ENCODE measurements around the gene CMSS1. TPM values are rescaled to one million over a fixed set of nuclear protein-coding genes. Genes with fewer than 3 reads are reported as not detected.

CMSS1 gene
- total RNA-seq, 1 experiment from 2014 or later = 70.6 TPM

DNA sequence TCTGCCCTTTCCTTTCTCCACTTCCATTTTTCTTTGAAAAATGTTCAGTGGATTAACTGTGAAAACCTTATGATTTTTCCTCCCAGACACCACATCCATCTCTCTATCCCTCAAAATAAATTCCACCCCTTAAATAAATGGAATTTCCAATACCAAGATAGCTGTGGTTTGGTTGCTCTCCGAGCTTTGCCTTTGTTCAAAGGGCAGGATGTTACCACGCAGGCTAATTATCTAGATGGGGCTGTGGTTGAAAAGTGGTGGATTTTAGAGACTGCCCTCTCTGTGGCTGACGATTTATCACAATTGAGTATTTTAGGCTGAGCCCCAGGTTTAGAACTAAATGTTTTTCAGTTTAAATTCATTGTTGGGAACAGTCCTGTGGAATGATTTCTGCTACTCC, 36.9 kb upstream of the CMSS1 start:
- H3K4me3 Mint-ChIP-seq = no peak overlapping the region
- H3K36me3 Mint-ChIP-seq = no peaks in the 10 kb centered on the region
- DNase-seq (ENCODE audit: low spot score) = no peak
- ChIA-PET CTCF (no interaction called here), POLR2A (no interaction called here)
- ATAC-seq = no peak
- no peak overlapping the region for H3K27ac Mint-ChIP-seq
- TF ChIP-seq, protein P1, sequence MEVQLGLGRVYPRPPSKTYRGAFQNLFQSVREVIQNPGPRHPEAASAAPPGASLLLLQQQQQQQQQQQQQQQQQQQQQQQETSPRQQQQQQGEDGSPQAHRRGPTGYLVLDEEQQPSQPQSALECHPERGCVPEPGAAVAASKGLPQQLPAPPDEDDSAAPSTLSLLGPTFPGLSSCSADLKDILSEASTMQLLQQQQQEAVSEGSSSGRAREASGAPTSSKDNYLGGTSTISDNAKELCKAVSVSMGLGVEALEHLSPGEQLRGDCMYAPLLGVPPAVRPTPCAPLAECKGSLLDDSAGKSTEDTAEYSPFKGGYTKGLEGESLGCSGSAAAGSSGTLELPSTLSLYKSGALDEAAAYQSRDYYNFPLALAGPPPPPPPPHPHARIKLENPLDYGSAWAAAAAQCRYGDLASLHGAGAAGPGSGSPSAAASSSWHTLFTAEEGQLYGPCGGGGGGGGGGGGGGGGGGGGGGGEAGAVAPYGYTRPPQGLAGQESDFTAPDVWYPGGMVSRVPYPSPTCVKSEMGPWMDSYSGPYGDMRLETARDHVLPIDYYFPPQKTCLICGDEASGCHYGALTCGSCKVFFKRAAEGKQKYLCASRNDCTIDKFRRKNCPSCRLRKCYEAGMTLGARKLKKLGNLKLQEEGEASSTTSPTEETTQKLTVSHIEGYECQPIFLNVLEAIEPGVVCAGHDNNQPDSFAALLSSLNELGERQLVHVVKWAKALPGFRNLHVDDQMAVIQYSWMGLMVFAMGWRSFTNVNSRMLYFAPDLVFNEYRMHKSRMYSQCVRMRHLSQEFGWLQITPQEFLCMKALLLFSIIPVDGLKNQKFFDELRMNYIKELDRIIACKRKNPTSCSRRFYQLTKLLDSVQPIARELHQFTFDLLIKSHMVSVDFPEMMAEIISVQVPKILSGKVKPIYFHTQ (CRISPR knock-in tag; IDR thresholded peaks at IDR 0.05) = no peak
- no peak for TF ChIP-seq FOXJ3 (CRISPR knock-in tag; IDR thresholded peaks at IDR 0.05; ENCODE audit: borderline replicate concordance)
- peaks cover 19% of the 10 kb centered on the region for H3K4me1 Mint-ChIP-seq
- no peaks in the 10 kb centered on the region for H3K9me3 Mint-ChIP-seq
- no peaks in the 10 kb centered on the region for H3K27me3 Mint-ChIP-seq (ENCODE audit: low read depth)

DNA sequence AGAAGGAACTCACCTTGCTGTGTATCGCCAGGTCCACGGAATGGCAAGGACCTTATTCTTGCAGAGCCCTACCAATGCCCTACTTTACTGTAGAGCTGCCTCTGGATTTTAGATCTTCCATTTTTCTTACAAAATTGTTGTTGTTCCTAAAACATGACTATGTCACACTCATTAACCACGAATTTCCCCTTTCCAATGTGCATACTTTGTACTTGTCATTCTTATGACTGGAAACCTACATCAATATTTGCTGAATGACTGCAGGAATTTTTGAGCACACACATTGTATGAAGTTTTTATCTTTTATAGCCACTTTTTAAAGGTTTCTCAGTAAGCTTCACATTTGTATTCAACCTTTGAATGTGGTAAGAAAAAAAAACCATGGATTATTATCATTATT, 35.9 kb upstream of the CMSS1 start:
- CTCF ChIA-PET = no interaction called here
- Mint-ChIP-seq H3K27ac (no peak overlapping the region), H3K4me1 (peaks cover 15% of the 10 kb centered on the region), H3K27me3 (ENCODE audit: low read depth) (no peaks in the 10 kb centered on the region), H3K4me3 (no peak overlapping the region), H3K36me3 (no peaks in the 10 kb centered on the region), H3K9me3 (no peaks in the 10 kb centered on the region)
- ATAC-seq (no peak), DNase-seq (ENCODE audit: low spot score) (no peak)
- TF ChIP-seq SOX15 (CRISPR knock-in tag; IDR thresholded peaks at IDR 0.05) = no peak
- TF ChIP-seq ETV6 (CRISPR knock-in tag; IDR thresholded peaks at IDR 0.05) = no peak
- TF ChIP-seq, protein P2, sequence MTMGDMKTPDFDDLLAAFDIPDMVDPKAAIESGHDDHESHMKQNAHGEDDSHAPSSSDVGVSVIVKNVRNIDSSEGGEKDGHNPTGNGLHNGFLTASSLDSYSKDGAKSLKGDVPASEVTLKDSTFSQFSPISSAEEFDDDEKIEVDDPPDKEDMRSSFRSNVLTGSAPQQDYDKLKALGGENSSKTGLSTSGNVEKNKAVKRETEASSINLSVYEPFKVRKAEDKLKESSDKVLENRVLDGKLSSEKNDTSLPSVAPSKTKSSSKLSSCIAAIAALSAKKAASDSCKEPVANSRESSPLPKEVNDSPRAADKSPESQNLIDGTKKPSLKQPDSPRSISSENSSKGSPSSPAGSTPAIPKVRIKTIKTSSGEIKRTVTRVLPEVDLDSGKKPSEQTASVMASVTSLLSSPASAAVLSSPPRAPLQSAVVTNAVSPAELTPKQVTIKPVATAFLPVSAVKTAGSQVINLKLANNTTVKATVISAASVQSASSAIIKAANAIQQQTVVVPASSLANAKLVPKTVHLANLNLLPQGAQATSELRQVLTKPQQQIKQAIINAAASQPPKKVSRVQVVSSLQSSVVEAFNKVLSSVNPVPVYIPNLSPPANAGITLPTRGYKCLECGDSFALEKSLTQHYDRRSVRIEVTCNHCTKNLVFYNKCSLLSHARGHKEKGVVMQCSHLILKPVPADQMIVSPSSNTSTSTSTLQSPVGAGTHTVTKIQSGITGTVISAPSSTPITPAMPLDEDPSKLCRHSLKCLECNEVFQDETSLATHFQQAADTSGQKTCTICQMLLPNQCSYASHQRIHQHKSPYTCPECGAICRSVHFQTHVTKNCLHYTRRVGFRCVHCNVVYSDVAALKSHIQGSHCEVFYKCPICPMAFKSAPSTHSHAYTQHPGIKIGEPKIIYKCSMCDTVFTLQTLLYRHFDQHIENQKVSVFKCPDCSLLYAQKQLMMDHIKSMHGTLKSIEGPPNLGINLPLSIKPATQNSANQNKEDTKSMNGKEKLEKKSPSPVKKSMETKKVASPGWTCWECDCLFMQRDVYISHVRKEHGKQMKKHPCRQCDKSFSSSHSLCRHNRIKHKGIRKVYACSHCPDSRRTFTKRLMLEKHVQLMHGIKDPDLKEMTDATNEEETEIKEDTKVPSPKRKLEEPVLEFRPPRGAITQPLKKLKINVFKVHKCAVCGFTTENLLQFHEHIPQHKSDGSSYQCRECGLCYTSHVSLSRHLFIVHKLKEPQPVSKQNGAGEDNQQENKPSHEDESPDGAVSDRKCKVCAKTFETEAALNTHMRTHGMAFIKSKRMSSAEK (CRISPR knock-in tag; IDR thresholded peaks at IDR 0.05; ENCODE audit: borderline replicate concordance) = no peak
- TF ChIP-seq, protein P3, sequence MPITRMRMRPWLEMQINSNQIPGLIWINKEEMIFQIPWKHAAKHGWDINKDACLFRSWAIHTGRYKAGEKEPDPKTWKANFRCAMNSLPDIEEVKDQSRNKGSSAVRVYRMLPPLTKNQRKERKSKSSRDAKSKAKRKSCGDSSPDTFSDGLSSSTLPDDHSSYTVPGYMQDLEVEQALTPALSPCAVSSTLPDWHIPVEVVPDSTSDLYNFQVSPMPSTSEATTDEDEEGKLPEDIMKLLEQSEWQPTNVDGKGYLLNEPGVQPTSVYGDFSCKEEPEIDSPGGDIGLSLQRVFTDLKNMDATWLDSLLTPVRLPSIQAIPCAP (CRISPR knock-in tag; IDR thresholded peaks at IDR 0.05) = no peak
- no peak for TF ChIP-seq FOXJ3 (CRISPR knock-in tag; IDR thresholded peaks at IDR 0.05; ENCODE audit: borderline replicate concordance)
- TF ChIP-seq PRRX2 (CRISPR knock-in tag; IDR thresholded peaks at IDR 0.05) = no peak
- TF ChIP-seq JUN (CRISPR knock-in tag; IDR thresholded peaks at IDR 0.05) = no peak
- no peak for TF ChIP-seq CREM (CRISPR knock-in tag; IDR thresholded peaks at IDR 0.05)
- TF ChIP-seq ZBTB21 (CRISPR knock-in tag; IDR thresholded peaks at IDR 0.05; ENCODE audit: borderline replicate concordance) = no peak
- TF ChIP-seq, protein P4, sequence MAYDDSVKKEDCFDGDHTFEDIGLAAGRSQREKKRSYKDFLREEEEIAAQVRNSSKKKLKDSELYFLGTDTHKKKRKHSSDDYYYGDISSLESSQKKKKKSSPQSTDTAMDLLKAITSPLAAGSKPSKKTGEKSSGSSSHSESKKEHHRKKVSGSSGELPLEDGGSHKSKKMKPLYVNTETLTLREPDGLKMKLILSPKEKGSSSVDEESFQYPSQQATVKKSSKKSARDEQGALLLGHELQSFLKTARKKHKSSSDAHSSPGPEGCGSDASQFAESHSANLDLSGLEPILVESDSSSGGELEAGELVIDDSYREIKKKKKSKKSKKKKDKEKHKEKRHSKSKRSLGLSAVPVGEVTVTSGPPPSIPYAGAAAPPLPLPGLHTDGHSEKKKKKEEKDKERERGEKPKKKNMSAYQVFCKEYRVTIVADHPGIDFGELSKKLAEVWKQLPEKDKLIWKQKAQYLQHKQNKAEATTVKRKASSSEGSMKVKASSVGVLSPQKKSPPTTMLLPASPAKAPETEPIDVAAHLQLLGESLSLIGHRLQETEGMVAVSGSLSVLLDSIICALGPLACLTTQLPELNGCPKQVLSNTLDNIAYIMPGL (CRISPR knock-in tag; IDR thresholded peaks at IDR 0.05) = no peak
- TF ChIP-seq, protein P1 (CRISPR knock-in tag; IDR thresholded peaks at IDR 0.05) = no peak
- no peak for TF ChIP-seq SP1 (CRISPR knock-in tag; conservative IDR thresholded peaks at IDR 0.05)
- no peak for TF ChIP-seq NR1H2 (CRISPR knock-in tag; IDR thresholded peaks at IDR 0.05)
- TF ChIP-seq, protein P5, sequence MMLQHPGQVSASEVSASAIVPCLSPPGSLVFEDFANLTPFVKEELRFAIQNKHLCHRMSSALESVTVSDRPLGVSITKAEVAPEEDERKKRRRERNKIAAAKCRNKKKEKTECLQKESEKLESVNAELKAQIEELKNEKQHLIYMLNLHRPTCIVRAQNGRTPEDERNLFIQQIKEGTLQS (CRISPR knock-in tag; conservative IDR thresholded peaks at IDR 0.05) = no peak
- no peak for TF ChIP-seq ATF1 (CRISPR knock-in tag; IDR thresholded peaks at IDR 0.05)
- no peak for TF ChIP-seq JAZF1 (CRISPR knock-in tag; IDR thresholded peaks at IDR 0.05)
- no peak for TF ChIP-seq RELA (CRISPR knock-in tag; IDR thresholded peaks at IDR 0.05; ENCODE audit: borderline replicate concordance)
- TF ChIP-seq TEAD4 (CRISPR knock-in tag; IDR thresholded peaks at IDR 0.05) = no peak
- TF ChIP-seq ZNF416 (CRISPR knock-in tag; IDR thresholded peaks at IDR 0.05) = no peak
- no peak for TF ChIP-seq ESRRA (CRISPR knock-in tag; IDR thresholded peaks at IDR 0.05; ENCODE audit: borderline replicate concordance)
- POLR2A ChIA-PET = no interaction called here
